OCI-LY7 (cell line): ENCODE results near the gene NIT1. TPM values are rescaled to one million over a fixed set of nuclear protein-coding genes. Genes with fewer than 3 reads are reported as not detected.

Source experiments
- BruUV-seq: library from RNA; stranded (reverse); fragments of 400-500 nt; replicated peaks from 2 replicates; lab custom pipeline; 2021; lab: Mats Ljungman, UMichigan
- CTCF ChIA-PET: fragments of 300-600 bp; sonication (Branson Sonifier 250); formaldehyde crosslinking; loops from one replicate; lab custom pipeline; 2022; ENCODE audit warnings: antibody characterized with exemption; ENCODE audit not compliant: unreplicated experiment; lab: Charles Lee
- POLR2A ChIA-PET: fragments of 300-600 bp; sonication (Branson Sonifier 250); formaldehyde crosslinking; loops from one replicate; lab custom pipeline; 2022; ENCODE audit warnings: antibody characterized with exemption; lab: Charles Lee
- DNase-seq: peaks from one replicate; pipeline ENCODE4 v3.0.0-alpha.2; 2015; ENCODE audit warnings: low spot score
- H2AFZ ChIP-seq: fragments of 200-600 bp; sonication (generic), shearing (Covaris generic); 2 replicates; pipeline ENCODE4 v1.6.1; 2014; ENCODE audit warnings: mild to moderate bottlenecking, antibody characterized with exemption, low read length, moderate library complexity
- H3K27ac ChIP-seq: fragments of 200-600 bp; sonication (generic); 2 replicates; pipeline ENCODE4 v1.5.1; 2014; ENCODE audit warnings: mixed run types, low read depth, mild to moderate bottlenecking, moderate library complexity, low read length, inconsistent platforms; ENCODE audit not compliant: poor library complexity, severe bottlenecking
- H3K36me3 ChIP-seq: fragments of 200-600 bp; sonication (generic); 2 replicates; pipeline ENCODE4 v1.6.1; 2014; ENCODE audit warnings: mild to moderate bottlenecking, antibody characterized with exemption, low read length, moderate library complexity, mixed read lengths; ENCODE audit not compliant: insufficient read depth
- H3K4me1 ChIP-seq: fragments of 200-600 bp; sonication (generic); 2 replicates; pipeline ENCODE4 v1.5.1; 2014; ENCODE audit warnings: mild to moderate bottlenecking, low read length; ENCODE audit not compliant: insufficient read depth, poor library complexity, severe bottlenecking
- H3K4me2 ChIP-seq: fragments of 200-600 bp; sonication (generic); 2 replicates; pipeline ENCODE4 v1.6.1; 2014; ENCODE audit warnings: mild to moderate bottlenecking, low read length
- H3K4me3 ChIP-seq: fragments of 200-600 bp; sonication (generic); 2 replicates; pipeline ENCODE4 v1.5.1; 2014; ENCODE audit warnings: mild to moderate bottlenecking, low read depth, low read length; ENCODE audit not compliant: poor library complexity, severe bottlenecking
- H3K79me2 ChIP-seq: fragments of 200-600 bp; sonication (generic); 2 replicates; pipeline ENCODE4 v1.6.1; 2016; ENCODE audit warnings: low read depth, mild to moderate bottlenecking, low read length, moderate library complexity, mixed read lengths; ENCODE audit not compliant: insufficient read depth
- H3K9me2 ChIP-seq: fragments of 200-600 bp; sonication (generic); 2 replicates; pipeline ENCODE4 v1.6.1; 2016; ENCODE audit warnings: mild to moderate bottlenecking, low read length, mixed read lengths; ENCODE audit not compliant: insufficient read depth
- H3K9me3 ChIP-seq: fragments of 200-600 bp; sonication (generic); 2 replicates; pipeline ENCODE4 v1.6.1; 2014; ENCODE audit warnings: mild to moderate bottlenecking, mixed run types, low read length, mixed read lengths
- H4K20me1 ChIP-seq: fragments of 200-600 bp; sonication (generic); 2 replicates; pipeline ENCODE4 v1.6.1; 2014; ENCODE audit warnings: mild to moderate bottlenecking, antibody characterized with exemption, low read length, moderate library complexity, mixed read lengths; ENCODE audit not compliant: insufficient read depth
- CTCF ChIP-seq: fragments of 200-600 bp; sonication (generic); conservative IDR thresholded peaks from 2 replicates; pipeline ENCODE4 v1.5.1; 2014; ENCODE audit warnings: mild to moderate bottlenecking, antibody characterized with exemption, low read length, moderate library complexity, mixed read lengths
- EZH2phosphoT487 ChIP-seq: fragments of 200-600 bp; sonication (generic); IDR thresholded peaks from 2 replicates; pipeline ENCODE4 v1.6.1; 2018; ENCODE audit warnings: low read depth, borderline replicate concordance, mild to moderate bottlenecking, mixed run types, antibody characterized with exemption, low read length, moderate library complexity, mixed read lengths
- intact Hi-C: fragments of 100-400 bp; cut with micrococcal nuclease; formaldehyde crosslinking; loops from one replicate; pipeline ENCODE4 v1.10.0; 2022; ENCODE audit not compliant: unreplicated experiment
- total RNA-seq, 2 experiments: library from RNA; depleted of rRNA in 1 of 2; stranded (reverse); fragments of >200 nt in 1 of 2; shearing (Covaris generic) in 1 of 2; gene quantifications; 2 replicates each; pipeline ENCODE4 v1.2.3, GENCODE V29; 2014 to 2022

NIT1 gene
- total RNA-seq, 2 experiments from 2014 or later, result 42.7 to 46.5 TPM

DNA sequence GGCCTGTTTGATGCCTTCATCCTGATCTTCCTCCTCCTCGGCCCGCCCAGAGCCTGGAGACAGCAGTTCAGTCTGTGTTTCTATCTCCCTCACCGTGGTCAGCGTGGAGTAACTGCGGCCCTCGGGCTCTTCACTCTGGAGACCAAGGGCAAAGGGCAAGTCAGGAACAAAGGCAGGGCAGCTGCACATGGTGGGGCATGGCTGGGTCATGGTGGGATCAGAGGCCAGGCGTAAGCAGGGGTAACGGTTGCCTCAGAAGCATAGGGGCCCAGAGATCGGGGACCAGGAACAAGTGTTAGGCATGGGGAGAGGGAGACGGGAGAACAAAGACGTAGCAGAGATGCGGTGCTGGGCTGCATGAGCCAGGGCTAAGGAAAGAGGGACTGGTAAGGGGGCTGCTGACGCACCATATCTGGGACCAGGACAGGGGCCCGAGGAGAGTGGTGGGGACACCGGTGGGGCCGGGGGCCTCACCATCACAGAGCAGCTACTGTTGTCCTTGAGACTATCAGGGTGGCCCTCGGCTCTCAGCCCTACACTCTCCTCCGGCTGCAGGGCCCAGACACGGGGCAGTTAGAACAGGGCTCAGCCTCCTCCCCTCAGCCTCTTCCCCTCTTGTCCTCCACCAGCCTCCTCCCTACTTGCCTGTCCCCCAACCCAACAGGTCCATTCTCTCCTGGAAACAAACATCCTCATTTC, 45.0 kb upstream of the NIT1 start:
- DNase-seq, result no peak
- Histone ChIP-seq H3K4me2 (no peak overlapping the region), H3K4me1 (peaks cover 20% of the 10 kb centered on the region), H4K20me1 (peaks cover 2% of the 10 kb centered on the region; the same call in 1 of the 2 replicates), H3K79me2 (peaks cover 18% of the 10 kb centered on the region), H3K27ac (no peak overlapping the region), H3K36me3 (no peaks in the 10 kb centered on the region), H2AFZ (no peak overlapping the region), H3K9me3 (no peaks in the 10 kb centered on the region), H3K4me3 (no peak overlapping the region), H3K9me2 (no peaks in the 10 kb centered on the region)
- ChIA-PET CTCF (no interaction called here), POLR2A (interaction anchor here (0.5 to 1.0 kb wide), 3 partner anchors 21 to 55 kb away, joined by 3 to 6 read pairs (median 3); no protein-coding TSS in a partner anchor)
- TF ChIP-seq CTCF (no peak), EZH2phosphoT487 (no peak)
- BruUV-seq, result no TSS peak
- intact Hi-C loops, result loop anchor here (1.0 kb wide), 1 partner anchor 24 kb away; no protein-coding TSS in a partner anchor

DNA sequence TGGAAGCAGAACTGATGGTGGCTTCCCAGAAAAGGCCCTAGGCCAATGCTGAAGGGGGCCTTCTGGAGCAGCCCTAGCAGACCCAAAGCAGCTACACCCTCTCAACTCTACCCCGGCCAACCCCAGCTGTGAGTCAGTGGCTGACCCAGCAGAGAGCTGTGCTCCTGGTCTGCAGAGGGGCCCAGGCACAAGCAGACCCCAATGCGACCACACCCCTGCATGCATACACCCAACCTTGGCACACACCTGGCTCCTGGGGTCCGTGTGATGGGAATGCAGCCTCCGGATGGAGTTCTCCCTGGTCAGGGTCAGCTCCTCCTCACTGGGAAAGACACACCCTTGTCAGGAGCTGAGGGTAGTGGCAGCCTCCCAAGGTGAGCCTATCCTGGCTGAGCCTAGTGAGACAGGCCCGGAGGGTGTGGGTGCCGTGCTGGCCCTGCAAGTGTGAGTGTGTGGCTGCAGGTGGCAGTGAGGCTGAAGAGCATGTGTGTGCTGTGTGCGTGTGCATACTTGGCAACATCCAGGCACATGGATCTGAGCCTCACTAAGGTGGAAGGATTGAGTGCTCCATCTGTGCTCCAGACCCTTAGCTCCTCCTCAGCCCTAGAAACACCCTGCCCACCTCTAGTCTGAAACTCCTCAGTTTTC, 44.3 kb upstream of the NIT1 start:
- no peak overlapping the region for H3K4me2 ChIP-seq
- TF ChIP-seq CTCF (no peak), EZH2phosphoT487 (no peak)
- H2AFZ ChIP-seq, result no peak overlapping the region

More for the DNA sequence above, 44.3 kb upstream of the NIT1 start:
- H3K27ac ChIP-seq, result no peak overlapping the region
- DNase-seq, result no peak
- no TSS peak for BruUV-seq
- no peaks in the 10 kb centered on the region for H3K36me3 ChIP-seq
- ChIA-PET POLR2A (interaction anchor here (1.0 kb wide), 1 partner anchor 31 kb away, joined by 3 read pairs; no protein-coding TSS in a partner anchor), CTCF (no interaction called here)
- peaks cover 16% of the 10 kb centered on the region for H3K4me1 ChIP-seq
- H4K20me1 ChIP-seq, result no peaks in the 10 kb centered on the region
- H3K9me2 ChIP-seq, result no peaks in the 10 kb centered on the region
- peaks cover 11% of the 10 kb centered on the region for H3K79me2 ChIP-seq
- intact Hi-C loops, result no loop called here
- H3K9me3 ChIP-seq, result no peaks in the 10 kb centered on the region
- H3K4me3 ChIP-seq, result no peak overlapping the region
